IMR-90 (cell line): ENCODE data around the gene MMP20.

Experiments
- CEBPB ChIP-seq: IDR thresholded peaks from 2 replicates; pipeline ENCODE4 v1.6.1; 2012; ENCODE audit warnings: low read depth, low read length, improper control_type of control experiment
- CHD1 ChIP-seq: IDR thresholded peaks from 2 replicates; pipeline ENCODE4 v1.6.1; 2012; ENCODE audit warnings: low read depth, low read length, improper control_type of control experiment
- MAZ ChIP-seq: IDR thresholded peaks from 2 replicates; pipeline ENCODE4 v1.6.1; 2012; ENCODE audit warnings: low read depth, mild to moderate bottlenecking, low read length, improper control_type of control experiment, moderate library complexity, borderline replicate concordance
- MXI1 ChIP-seq: IDR thresholded peaks from 2 replicates; pipeline ENCODE4 v1.6.1; 2012; ENCODE audit warnings: low read depth, mild to moderate bottlenecking, low read length, moderate library complexity, borderline replicate concordance
- POLR2A ChIP-seq: IDR thresholded peaks from 2 replicates; pipeline ENCODE4 v1.6.1; 2012; ENCODE audit warnings: mild to moderate bottlenecking, low read depth, low read length
- RAD21 ChIP-seq: IDR thresholded peaks from 2 replicates; pipeline ENCODE4 v1.6.1; 2012; ENCODE audit warnings: low read length, improper control_type of control experiment
- SMC3 ChIP-seq: fragments of 150-350 bp; IDR thresholded peaks from 2 replicates; pipeline ENCODE4 v1.6.1; 2016; ENCODE audit warnings: low read depth, mild to moderate bottlenecking, antibody characterized with exemption, low read length, moderate library complexity
- TF ChIP-seq, protein P1 (sequence below): fragments of 150-350 bp; IDR thresholded peaks from 2 replicates; pipeline ENCODE4 v1.6.1; 2016; ENCODE audit warnings: low read depth, mild to moderate bottlenecking, low read length, moderate library complexity, borderline replicate concordance
- TF ChIP-seq, protein P2 (sequence below): conservative IDR thresholded peaks from 2 replicates; pipeline ENCODE4 v1.5.1; 2012; ENCODE audit warnings: mild to moderate bottlenecking, low read depth, low read length, improper control_type of control experiment
- TF ChIP-seq, protein P3 (sequence below): fragments of 150-350 bp; IDR thresholded peaks from 2 replicates; pipeline ENCODE4 v1.6.1; 2017; ENCODE audit warnings: mild to moderate bottlenecking, antibody characterized with exemption, low read length, low read depth

GRCh38 chr11:102577723-102578122, 47.4 kb downstream of the MMP20 start:
- TF ChIP-seq, protein P1, sequence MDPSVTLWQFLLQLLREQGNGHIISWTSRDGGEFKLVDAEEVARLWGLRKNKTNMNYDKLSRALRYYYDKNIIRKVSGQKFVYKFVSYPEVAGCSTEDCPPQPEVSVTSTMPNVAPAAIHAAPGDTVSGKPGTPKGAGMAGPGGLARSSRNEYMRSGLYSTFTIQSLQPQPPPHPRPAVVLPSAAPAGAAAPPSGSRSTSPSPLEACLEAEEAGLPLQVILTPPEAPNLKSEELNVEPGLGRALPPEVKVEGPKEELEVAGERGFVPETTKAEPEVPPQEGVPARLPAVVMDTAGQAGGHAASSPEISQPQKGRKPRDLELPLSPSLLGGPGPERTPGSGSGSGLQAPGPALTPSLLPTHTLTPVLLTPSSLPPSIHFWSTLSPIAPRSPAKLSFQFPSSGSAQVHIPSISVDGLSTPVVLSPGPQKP, result no peak
- TF ChIP-seq SMC3 (no peak), MXI1 (no peak), POLR2A (no peak), CEBPB (no peak), CHD1 (no peak), RAD21 (no peak), MAZ (no peak)
- TF ChIP-seq, protein P2, sequence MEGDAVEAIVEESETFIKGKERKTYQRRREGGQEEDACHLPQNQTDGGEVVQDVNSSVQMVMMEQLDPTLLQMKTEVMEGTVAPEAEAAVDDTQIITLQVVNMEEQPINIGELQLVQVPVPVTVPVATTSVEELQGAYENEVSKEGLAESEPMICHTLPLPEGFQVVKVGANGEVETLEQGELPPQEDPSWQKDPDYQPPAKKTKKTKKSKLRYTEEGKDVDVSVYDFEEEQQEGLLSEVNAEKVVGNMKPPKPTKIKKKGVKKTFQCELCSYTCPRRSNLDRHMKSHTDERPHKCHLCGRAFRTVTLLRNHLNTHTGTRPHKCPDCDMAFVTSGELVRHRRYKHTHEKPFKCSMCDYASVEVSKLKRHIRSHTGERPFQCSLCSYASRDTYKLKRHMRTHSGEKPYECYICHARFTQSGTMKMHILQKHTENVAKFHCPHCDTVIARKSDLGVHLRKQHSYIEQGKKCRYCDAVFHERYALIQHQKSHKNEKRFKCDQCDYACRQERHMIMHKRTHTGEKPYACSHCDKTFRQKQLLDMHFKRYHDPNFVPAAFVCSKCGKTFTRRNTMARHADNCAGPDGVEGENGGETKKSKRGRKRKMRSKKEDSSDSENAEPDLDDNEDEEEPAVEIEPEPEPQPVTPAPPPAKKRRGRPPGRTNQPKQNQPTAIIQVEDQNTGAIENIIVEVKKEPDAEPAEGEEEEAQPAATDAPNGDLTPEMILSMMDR, result no peak
- TF ChIP-seq, protein P3, sequence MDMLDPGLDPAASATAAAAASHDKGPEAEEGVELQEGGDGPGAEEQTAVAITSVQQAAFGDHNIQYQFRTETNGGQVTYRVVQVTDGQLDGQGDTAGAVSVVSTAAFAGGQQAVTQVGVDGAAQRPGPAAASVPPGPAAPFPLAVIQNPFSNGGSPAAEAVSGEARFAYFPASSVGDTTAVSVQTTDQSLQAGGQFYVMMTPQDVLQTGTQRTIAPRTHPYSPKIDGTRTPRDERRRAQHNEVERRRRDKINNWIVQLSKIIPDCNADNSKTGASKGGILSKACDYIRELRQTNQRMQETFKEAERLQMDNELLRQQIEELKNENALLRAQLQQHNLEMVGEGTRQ, result no peak
